GM18873 (cell line): ENCODE results near the gene RNF213.
"Not testable (repeated sequence)": the region's sequence is repeated elsewhere in the genome, so short reads cannot be mapped to it uniquely, and the experiment has no call there.

ENCODE experiments used
- ATAC-seq: cut with Tn5 transposase; IDR thresholded peaks from one replicate; pipeline ENCODE4 v1.9.1; 2021; ENCODE audit warnings: mild to moderate bottlenecking, moderate library complexity, moderate number of reproducible peaks; ENCODE audit not compliant: unreplicated experiment, low FRiP score

RNF213 gene

GRCh38 chr17:80315517-80316182 lies 55.0 kb downstream of the RNF213 start:
- ATAC-seq: no peak

GRCh38 chr17:80316431-80316830 lies 55.8 kb downstream of the RNF213 start:
- ATAC-seq: no peak

- no peak for ATAC-seq
These were observed 56.5 kb downstream of the RNF213 start for GRCh38 chr17:80316927-80317705.

- ATAC-seq: no peak
These were observed 57.0 kb downstream of the RNF213 start for GRCh38 chr17:80317706-80317980.

- ATAC-seq: no peak
These were observed 57.5 kb downstream of the RNF213 start for GRCh38 chr17:80318166-80318565.

- no peak for ATAC-seq
These were observed 58.8 kb downstream of the RNF213 start for GRCh38 chr17:80319262-80319998.

GRCh38 chr17:80319999-80320344 lies 59.3 kb downstream of the RNF213 start:
- ATAC-seq: no peak

- ATAC-seq: no peak
These were observed 59.8 kb downstream of the RNF213 start for GRCh38 chr17:80320496-80320895.

GRCh38 chr17:80322864-80323263 lies 62.2 kb downstream of the RNF213 start:
- ATAC-seq: no peak

- ATAC-seq: no peak
These were observed 63.3 kb downstream of the RNF213 start for GRCh38 chr17:80323982-80324381.

GRCh38 chr17:80327518-80327917 lies 66.9 kb downstream of the RNF213 start:
- ATAC-seq: no peak

- no peak for ATAC-seq
These were observed 68.2 kb downstream of the RNF213 start for GRCh38 chr17:80328634-80329380.

GRCh38 chr17:80329421-80329820 lies 68.8 kb downstream of the RNF213 start:
- not testable (repeated sequence) for ATAC-seq

- no peak for ATAC-seq
These were observed 69.6 kb downstream of the RNF213 start for GRCh38 chr17:80330276-80330675.

- ATAC-seq: not testable (repeated sequence)
These were observed 70.3 kb downstream of the RNF213 start for GRCh38 chr17:80330938-80331337.

GRCh38 chr17:80331820-80332219 lies 71.2 kb downstream of the RNF213 start:
- no peak for ATAC-seq

- ATAC-seq: no peak
These were observed 76.7 kb downstream of the RNF213 start for GRCh38 chr17:80337195-80337895.

GRCh38 chr17:80339118-80339517 lies 78.5 kb downstream of the RNF213 start:
- no peak for ATAC-seq

GRCh38 chr17:80339731-80340456 lies 79.2 kb downstream of the RNF213 start:
- no peak for ATAC-seq

- ATAC-seq: no peak
These were observed 84.7 kb downstream of the RNF213 start for GRCh38 chr17:80345321-80345720.
